Fibroblast of lung (primary cell): ENCODE results near the gene CNTN4. TPM values are rescaled to one million over a fixed set of nuclear protein-coding genes. Genes with fewer than 3 reads are reported as not detected.

ENCODE experiments used
- DNase-seq, 2 donors: peaks; one replicate each; pipeline versions ENCODE4 v3.0.0 to v3.0.0-alpha.2; 2010; ENCODE audit warnings: low read depth in 2 of 2
- H2AFZ ChIP-seq: 2 replicates; pipeline ENCODE4 v1.5.1; 2012; ENCODE audit warnings: low read length, control low read depth, inconsistent platforms
- H3K27ac ChIP-seq: 2 replicates; pipeline ENCODE4 v1.5.1; 2011; ENCODE audit warnings: low read length, control low read depth; ENCODE audit not compliant: insufficient read depth
- H3K27me3 ChIP-seq: 2 replicates; pipeline ENCODE4 v1.5.1; 2011; ENCODE audit warnings: mild to moderate bottlenecking, low read length; ENCODE audit not compliant: control insufficient read depth, insufficient read depth
- H3K36me3 ChIP-seq: 2 replicates; pipeline ENCODE4 v1.5.1; 2011; ENCODE audit warnings: low read length; ENCODE audit not compliant: control insufficient read depth, insufficient read depth
- H3K4me1 ChIP-seq: 2 replicates; pipeline ENCODE4 v1.5.1; 2011; ENCODE audit warnings: low read length; ENCODE audit not compliant: control insufficient read depth, insufficient read depth; ENCODE audit errors: extremely low read depth
- H3K4me2 ChIP-seq: 2 replicates; pipeline ENCODE4 v1.5.1; 2011; ENCODE audit warnings: low read length, control low read depth; ENCODE audit not compliant: insufficient read depth; ENCODE audit errors: extremely low read depth
- H3K4me3 ChIP-seq, 4 experiments: fragments of 200-600 bp in 1 of 4; sonication (generic) in 1 of 4; replicated peaks in 1 of 4; 2 replicates each; pipeline ENCODE4 v1.5.1; 2011 to 2016; ENCODE audit warnings: low read length in 4 of 4, low read depth in 3 of 4, mild to moderate bottlenecking in 3 of 4, control low read depth in 2 of 4, inconsistent platforms in 1 of 4, mixed read lengths in 1 of 4; ENCODE audit not compliant: insufficient read depth in 1 of 4; ENCODE audit errors: control extremely low read depth in 1 of 4
- H3K79me2 ChIP-seq: 2 replicates; pipeline ENCODE4 v1.5.1; 2012; ENCODE audit warnings: mild to moderate bottlenecking, low read length, inconsistent platforms; ENCODE audit not compliant: control insufficient read depth, insufficient read depth
- H3K9ac ChIP-seq: 2 replicates; pipeline ENCODE4 v1.5.1; 2011; ENCODE audit warnings: mild to moderate bottlenecking, low read length, control low read depth; ENCODE audit not compliant: insufficient read depth
- H3K9me3 ChIP-seq: 2 replicates; pipeline ENCODE4 v1.5.1; 2012; ENCODE audit warnings: low read depth, low read length; ENCODE audit not compliant: control insufficient read depth, insufficient read depth
- H4K20me1 ChIP-seq: 2 replicates; pipeline ENCODE4 v1.5.1; 2011; ENCODE audit warnings: low read length; ENCODE audit not compliant: control insufficient read depth, insufficient read depth; ENCODE audit errors: extremely low read depth
- CTCF ChIP-seq, 2 donors: IDR thresholded peaks in 1 of 2; conservative IDR thresholded peaks in 1 of 2; 1 replicate in 1 of 2; 2 replicates in 1 of 2; pipeline ENCODE4 v1.5.1; 2011 to 2012; ENCODE audit warnings: low read length in 2 of 2, control low read depth in 1 of 2, inconsistent platforms in 1 of 2, low read depth in 1 of 2, mild to moderate bottlenecking in 1 of 2
- EZH2 ChIP-seq: IDR thresholded peaks from 2 replicates; pipeline ENCODE4 v1.5.1; 2012; ENCODE audit warnings: low read length, control low read depth, mild to moderate bottlenecking; ENCODE audit errors: missing control alignments
- polyA plus RNA-seq, 2 donors: library from polyadenylated mRNA; depleted of rRNA in 1 of 2; stranded (reverse) in 1 of 2; unstranded in 1 of 2; fragments of >200 nt; gene quantifications; 2 replicates each; pipeline ENCODE4 v1.2.1, GENCODE V29; 2011 to 2012; ENCODE audit warnings: missing spikeins in 1 of 2
- total RNA-seq: library from RNA; depleted of rRNA; stranded (reverse); fragments of >200 nt; gene quantifications from 2 replicates; pipeline ENCODE4 v1.2.1, GENCODE V29; 2014

The CNTN4 gene
- total and polyA plus RNA-seq, 2 donors (not counting 1 experiment from before 2014, with no cell fraction given): 0.17 to 0.69 TPM

- Histone ChIP-seq H3K36me3 (no peaks in the 10 kb centered on the region), H3K79me2 (no peaks in the 10 kb centered on the region), H3K9me3 (no peaks in the 10 kb centered on the region), H3K4me3 (no peak overlapping the region), H3K4me1 (no peaks in the 10 kb centered on the region), H2AFZ (no peak overlapping the region), H3K27ac (no peak overlapping the region), H3K9ac (no peak overlapping the region), H3K27me3 (no peaks in the 10 kb centered on the region), H3K4me2 (no peak overlapping the region), H4K20me1 (no peaks in the 10 kb centered on the region)
- TF ChIP-seq EZH2 (no peak), CTCF (conservative IDR thresholded peaks at IDR 0.05 in 1 of 2, IDR thresholded peaks at IDR 0.05 in 1 of 2; ENCODE audit: low read depth in 1 of 2, low read length in 2 of 2) (no peak)
- DNase-seq: no peak
Observed at GRCh38 chr3:2311022-2311421, 212.4 kb downstream of the CNTN4 start.

- no peaks in the 10 kb centered on the region for H3K27me3 ChIP-seq
- DNase-seq: no peak
- H3K36me3 ChIP-seq: no peaks in the 10 kb centered on the region
- no peaks in the 10 kb centered on the region for H3K9me3 ChIP-seq
- TF ChIP-seq EZH2 (no peak), CTCF (conservative IDR thresholded peaks at IDR 0.05 in 1 of 2, IDR thresholded peaks at IDR 0.05 in 1 of 2; ENCODE audit: low read depth in 1 of 2, low read length in 2 of 2) (no peak)
- no peaks in the 10 kb centered on the region for H4K20me1 ChIP-seq
- H3K9ac ChIP-seq: no peak overlapping the region
- no peak overlapping the region for H3K27ac ChIP-seq
- no peak overlapping the region for H3K4me3 ChIP-seq
- H3K4me2 ChIP-seq: no peak overlapping the region
- H3K79me2 ChIP-seq: no peaks in the 10 kb centered on the region
- no peak overlapping the region for H2AFZ ChIP-seq
- no peaks in the 10 kb centered on the region for H3K4me1 ChIP-seq
Observed at GRCh38 chr3:2317521-2317920, 218.9 kb downstream of the CNTN4 start.

- H3K27me3 ChIP-seq: no peaks in the 10 kb centered on the region
- no peaks in the 10 kb centered on the region for H3K4me1 ChIP-seq
- no peak for TF ChIP-seq CTCF (conservative IDR thresholded peaks at IDR 0.05 in 1 of 2, IDR thresholded peaks at IDR 0.05 in 1 of 2; ENCODE audit: low read depth in 1 of 2, low read length in 2 of 2)
- TF ChIP-seq EZH2: no peak
- no peaks in the 10 kb centered on the region for H3K36me3 ChIP-seq
- H3K79me2 ChIP-seq: no peaks in the 10 kb centered on the region
- H3K9me3 ChIP-seq: no peaks in the 10 kb centered on the region
- DNase-seq: no peak
- H3K4me3 ChIP-seq: no peak overlapping the region
- H4K20me1 ChIP-seq: no peaks in the 10 kb centered on the region
- H3K4me2 ChIP-seq: no peak overlapping the region
- no peak overlapping the region for H3K27ac ChIP-seq
- no peak overlapping the region for H2AFZ ChIP-seq
- H3K9ac ChIP-seq: no peak overlapping the region
Observed at GRCh38 chr3:2334921-2335320, 236.3 kb downstream of the CNTN4 start.
